CD4-positive, alpha-beta T cell treated with Interleukin-15 for 4 hours (primary cell): Measurements from ENCODE around the gene GABRA1.

Source experiments
- DNase-seq: peaks from one replicate; pipeline ENCODE4 v3.0.0-alpha.2; 2020; ENCODE audit warnings: low spot score

The GABRA1 gene

DNA sequence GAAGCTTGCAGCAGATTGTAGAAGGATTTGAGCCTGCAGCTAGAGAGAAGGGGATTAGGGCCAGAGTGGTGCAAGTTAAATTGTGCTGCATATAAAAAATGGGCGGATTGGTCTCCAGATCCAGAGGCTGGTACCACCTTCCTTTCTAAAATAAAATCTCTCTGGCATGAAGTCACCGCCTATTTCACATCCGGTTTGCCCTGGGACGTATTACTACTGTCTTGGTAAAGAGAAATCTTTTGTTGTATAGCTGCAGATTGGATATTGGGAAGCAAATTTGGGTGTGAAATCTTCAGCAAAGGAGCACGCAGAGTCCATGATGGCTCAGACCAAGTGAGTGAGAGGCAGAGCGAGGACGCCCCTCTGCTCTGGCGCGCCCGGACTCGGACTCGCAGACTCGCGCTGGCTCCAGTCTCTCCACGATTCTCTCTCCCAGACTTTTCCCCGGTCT, at the start of gene GABRA1:
Gene GABRA1 (plus strand): TSS at position 180 of the 451 bp plus-strand sequence. CDS start 2,691 bp downstream, outside the sequence.
- no peak for DNase-seq

DNA sequence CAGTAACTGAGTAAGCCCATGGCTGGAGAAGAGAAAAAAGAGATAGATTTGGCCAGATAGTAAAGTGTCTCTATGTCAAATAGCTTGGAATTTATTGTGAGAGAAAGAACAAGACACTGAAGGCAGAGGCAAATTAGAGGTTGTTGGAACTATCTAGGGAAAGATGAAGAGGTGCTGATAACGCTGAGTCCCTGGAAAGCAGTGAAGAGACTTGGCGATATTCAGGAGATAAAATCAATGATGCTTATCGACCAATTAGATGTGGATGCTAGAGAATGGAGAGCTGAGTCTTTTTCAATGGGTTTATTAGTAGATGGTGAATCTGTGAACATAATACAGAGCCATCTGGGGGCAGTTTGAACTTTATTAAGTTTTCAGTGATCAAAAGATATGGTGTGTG, 48.6 kb upstream of the GABRA1 start:
- no peak for DNase-seq

- DNase-seq = no peak
These were observed 43.7 kb upstream of the GABRA1 start for GRCh38 chr5:161804263-161804662.

DNA sequence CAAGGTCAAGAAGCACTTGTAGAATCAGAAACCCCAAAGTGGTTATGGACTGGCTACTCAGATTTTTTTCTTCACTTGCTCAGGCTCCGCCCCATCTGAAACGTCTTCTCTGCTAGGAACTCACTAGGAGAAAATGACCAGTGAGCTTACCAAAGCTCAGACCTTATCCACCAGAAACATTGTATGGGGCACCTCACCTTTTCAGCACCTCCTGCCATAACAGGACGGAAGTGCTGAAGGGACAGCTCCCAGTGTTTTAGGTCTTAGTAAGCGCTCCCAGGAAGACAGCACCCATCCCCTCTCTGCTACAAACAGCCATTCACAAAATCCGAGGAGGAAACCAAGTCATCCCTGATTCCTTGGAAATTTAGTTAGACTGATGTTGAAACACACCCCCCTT, 1.2 kb upstream of the GABRA1 start:
- DNase-seq = no peak

DNA sequence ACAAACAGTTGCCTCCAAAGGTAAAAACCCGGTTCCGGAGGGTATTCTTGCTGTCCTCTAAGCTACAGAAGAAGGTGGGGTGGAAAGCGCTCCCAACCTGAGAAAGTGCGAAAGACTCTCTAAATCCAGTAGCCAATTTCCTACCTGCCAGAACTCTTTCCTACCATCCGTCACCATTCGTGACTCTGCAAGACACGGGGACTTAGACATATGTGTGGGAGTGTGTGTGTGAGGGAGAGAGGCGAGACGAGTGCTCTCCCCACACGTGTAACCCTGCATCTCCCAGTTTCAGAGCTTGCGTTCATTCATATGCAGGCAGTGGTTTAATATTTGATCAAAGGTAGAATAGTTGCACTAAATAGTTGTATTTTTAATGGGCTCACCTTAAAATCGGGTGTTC, 473 bp upstream of the GABRA1 start:
- DNase-seq = no peak

DNA sequence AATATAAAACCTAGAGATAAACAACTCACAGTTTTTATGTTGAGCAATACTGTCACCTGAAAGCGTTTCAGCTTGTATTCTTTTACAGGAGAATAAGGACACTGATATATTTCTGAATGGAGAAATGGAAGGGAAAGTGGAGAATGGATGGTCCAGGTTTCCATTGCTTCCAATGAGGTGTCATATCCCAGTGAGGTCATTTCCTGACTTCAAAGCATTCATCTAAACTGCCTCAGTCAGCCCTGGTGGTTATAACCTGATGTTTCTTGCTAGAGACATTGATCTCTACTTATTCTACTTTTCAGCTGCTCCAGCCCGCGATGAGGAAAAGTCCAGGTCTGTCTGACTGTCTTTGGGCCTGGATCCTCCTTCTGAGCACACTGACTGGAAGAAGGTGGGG, 2.6 kb downstream of the GABRA1 start:
- DNase-seq = no peak

- DNase-seq = no peak
These were observed 3.9 kb downstream of the GABRA1 start for GRCh38 chr5:161851691-161852299.

DNA sequence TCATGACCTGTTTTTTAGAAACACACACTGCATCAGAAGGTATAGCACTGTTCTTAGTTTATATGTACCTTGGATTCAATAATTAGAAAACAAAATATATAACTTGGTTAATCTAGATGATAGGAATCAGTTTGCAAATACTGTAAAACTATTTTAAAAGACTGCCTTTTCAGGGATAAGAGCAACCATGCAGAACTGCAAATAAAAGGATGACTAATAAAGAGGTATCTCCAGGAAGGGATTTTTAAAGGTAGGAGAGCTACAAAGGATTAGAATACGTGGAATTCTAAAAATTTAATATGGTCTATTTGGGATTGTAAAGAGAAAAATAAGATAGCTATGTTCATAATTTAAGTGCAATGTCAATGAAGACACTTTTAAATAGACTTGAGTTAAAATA, 9.4 kb downstream of the GABRA1 start:
- DNase-seq = no peak

DNA sequence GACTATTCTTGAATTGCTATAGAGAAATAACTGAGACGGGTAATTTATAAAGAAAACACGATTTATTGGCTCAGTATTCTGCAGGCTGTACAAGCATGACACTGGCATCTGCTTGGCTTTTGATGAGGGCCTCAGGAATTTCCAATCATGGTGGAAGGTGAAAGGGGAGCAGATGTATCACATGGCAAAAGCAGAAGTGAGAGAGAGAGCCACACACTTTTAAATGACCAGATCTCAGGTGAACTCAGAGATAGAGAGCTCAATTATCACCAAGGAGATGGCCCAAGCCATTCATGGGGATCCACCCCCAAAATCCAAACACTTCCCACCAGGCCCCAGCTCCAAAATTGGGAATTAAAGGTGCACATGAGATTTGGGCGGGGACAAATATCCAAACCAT, 15.3 kb downstream of the GABRA1 start:
- DNase-seq = no peak

- DNase-seq = no peak
These were observed 15.9 kb downstream of the GABRA1 start for GRCh38 chr5:161863811-161864210.

GRCh38 chr5:161865510-161865909, 17.6 kb downstream of the GABRA1 start:
- DNase-seq = no peak

DNA sequence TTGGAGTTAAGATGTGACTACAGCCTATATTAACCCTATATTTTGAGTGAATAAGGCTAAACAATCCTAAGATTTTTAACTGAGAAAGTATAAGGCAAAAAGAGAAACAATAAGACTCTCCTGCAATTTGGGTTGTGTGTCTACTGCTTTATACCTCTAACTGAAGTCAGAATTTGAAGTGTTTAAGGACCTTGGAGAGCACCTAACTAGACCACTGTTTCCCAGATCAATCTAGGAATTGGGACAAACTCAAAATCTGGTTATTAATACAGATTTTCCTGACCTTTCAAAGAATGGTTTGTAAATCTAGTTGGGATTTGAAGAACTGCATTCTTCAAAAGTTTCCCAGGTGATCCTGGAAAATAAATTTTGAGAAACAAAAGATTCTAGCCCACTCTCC, 42.1 kb downstream of the GABRA1 start:
- DNase-seq = no peak

DNA sequence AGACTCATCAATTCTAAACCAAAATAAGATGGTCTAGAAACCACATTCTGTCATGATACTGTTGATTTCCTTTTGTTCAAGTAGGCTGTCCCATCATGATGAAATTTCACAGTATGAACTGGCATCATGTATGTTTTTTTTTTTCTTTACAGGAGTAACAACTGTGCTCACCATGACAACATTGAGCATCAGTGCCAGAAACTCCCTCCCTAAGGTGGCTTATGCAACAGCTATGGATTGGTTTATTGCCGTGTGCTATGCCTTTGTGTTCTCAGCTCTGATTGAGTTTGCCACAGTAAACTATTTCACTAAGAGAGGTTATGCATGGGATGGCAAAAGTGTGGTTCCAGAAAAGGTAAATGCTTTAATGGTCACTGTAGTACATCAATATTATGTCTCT, 47.6 kb downstream of the GABRA1 start:
- no peak for DNase-seq

DNA sequence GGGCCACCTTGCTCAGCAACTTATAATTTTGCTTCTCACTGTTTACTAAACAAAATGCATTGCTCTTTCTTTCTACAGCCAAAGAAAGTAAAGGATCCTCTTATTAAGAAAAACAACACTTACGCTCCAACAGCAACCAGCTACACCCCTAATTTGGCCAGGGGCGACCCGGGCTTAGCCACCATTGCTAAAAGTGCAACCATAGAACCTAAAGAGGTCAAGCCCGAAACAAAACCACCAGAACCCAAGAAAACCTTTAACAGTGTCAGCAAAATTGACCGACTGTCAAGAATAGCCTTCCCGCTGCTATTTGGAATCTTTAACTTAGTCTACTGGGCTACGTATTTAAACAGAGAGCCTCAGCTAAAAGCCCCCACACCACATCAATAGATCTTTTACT, 49.1 kb downstream of the GABRA1 start:
- no peak for DNase-seq

- DNase-seq = no peak
These were observed 51.7 kb downstream of the GABRA1 start for GRCh38 chr5:161899590-161899989.

DNA sequence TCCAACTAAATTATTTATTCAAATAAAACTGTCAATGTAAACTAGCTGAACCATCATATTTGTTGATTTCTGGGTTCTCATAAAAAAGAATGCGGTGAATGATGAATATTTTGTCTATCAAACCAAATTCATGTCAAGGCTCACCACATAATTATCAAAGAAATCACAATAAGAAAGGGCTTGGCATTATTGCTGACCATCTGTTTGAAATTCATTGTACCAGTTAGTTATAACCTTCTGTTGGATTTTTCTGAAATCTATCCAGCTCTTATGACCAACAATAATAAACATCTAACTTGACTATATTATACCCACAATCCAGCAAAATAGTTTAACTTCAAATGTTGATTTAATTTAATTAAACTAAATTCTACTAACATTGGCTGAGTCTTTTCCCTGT, 53.1 kb downstream of the GABRA1 start:
- no peak for DNase-seq

GRCh38 chr5:161921781-161922180, 73.9 kb downstream of the GABRA1 start:
- DNase-seq = no peak

DNA sequence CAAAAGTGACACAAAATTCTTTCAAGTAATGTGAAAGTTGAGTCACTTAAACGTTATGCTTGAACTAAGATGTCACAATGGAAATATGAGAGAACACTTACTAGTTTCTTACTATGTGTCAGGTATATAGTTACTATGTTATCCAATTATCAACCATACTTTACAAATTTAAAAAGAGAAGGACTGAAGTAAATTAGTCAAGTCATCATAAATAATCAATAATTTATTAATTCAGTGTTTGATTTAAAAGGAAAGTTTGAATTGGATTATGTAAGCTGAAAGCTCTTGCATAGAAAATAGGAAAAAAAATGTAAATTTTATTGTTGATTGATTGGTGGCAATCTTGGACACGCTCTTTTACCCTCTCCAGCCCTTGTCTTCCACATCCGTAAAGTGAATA, 76.3 kb downstream of the GABRA1 start:
- no peak for DNase-seq

- no peak for DNase-seq
These were observed 78.0 kb downstream of the GABRA1 start for GRCh38 chr5:161925960-161926359.

GRCh38 chr5:161934486-161934885, 86.6 kb downstream of the GABRA1 start:
- no peak for DNase-seq

- no peak for DNase-seq
These were observed 97.1 kb downstream of the GABRA1 start for GRCh38 chr5:161944974-161945373.

DNA sequence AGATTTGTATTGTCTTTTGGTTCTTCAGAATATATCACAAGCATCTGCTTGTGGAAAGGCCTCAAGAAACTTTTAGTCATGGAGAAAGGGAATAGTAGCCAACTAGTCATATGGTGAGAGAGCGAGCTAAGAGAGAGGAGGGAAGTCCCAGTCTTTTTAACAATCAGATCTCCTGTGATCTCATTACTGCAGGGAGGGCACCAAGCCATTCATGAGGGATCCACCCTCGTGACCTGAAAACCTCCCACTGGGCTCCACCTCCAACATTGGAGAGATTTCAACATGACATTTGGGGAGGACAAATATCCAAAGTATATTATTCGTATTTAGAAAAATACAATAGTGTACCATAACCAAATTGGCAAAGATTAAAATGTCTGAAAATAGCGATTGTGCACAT, 99.0 kb downstream of the GABRA1 start:
- DNase-seq = no peak
